OCI-LY1 (cell line): ENCODE results near the gene MOB1B.

Experiments
- EZH2 ChIP-seq: fragments of 200-600 bp; sonication (generic), shearing (Covaris generic); IDR thresholded peaks from 2 replicates; pipeline ENCODE4 v1.8.0; 2017; ENCODE audit warnings: borderline replicate concordance, mixed run types, mild to moderate bottlenecking, antibody characterized with exemption, low read length, moderate library complexity, mixed read lengths
- TF ChIP-seq, protein P1 (sequence below): fragments of 200-600 bp; sonication (generic), shearing (Covaris generic); IDR thresholded peaks from 2 replicates; pipeline ENCODE4 v1.5.1; 2017; ENCODE audit warnings: mild to moderate bottlenecking, antibody characterized with exemption, low read length, moderate library complexity, mixed read lengths

- TF ChIP-seq, protein P1, sequence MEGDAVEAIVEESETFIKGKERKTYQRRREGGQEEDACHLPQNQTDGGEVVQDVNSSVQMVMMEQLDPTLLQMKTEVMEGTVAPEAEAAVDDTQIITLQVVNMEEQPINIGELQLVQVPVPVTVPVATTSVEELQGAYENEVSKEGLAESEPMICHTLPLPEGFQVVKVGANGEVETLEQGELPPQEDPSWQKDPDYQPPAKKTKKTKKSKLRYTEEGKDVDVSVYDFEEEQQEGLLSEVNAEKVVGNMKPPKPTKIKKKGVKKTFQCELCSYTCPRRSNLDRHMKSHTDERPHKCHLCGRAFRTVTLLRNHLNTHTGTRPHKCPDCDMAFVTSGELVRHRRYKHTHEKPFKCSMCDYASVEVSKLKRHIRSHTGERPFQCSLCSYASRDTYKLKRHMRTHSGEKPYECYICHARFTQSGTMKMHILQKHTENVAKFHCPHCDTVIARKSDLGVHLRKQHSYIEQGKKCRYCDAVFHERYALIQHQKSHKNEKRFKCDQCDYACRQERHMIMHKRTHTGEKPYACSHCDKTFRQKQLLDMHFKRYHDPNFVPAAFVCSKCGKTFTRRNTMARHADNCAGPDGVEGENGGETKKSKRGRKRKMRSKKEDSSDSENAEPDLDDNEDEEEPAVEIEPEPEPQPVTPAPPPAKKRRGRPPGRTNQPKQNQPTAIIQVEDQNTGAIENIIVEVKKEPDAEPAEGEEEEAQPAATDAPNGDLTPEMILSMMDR = no peak
- no peak for TF ChIP-seq EZH2
Measured at GRCh38 chr4:70938086-70938485, 35.9 kb downstream of the MOB1B start.
